Measurements from ENCODE around the gene DLX4. TPM values are rescaled to one million over a fixed set of nuclear protein-coding genes. Genes with fewer than 3 reads are reported as not detected.

Gene DLX4
- polyA plus RNA-seq, 3 donors: 0.76 to 0.89 (median 0.85) TPM

DNA sequence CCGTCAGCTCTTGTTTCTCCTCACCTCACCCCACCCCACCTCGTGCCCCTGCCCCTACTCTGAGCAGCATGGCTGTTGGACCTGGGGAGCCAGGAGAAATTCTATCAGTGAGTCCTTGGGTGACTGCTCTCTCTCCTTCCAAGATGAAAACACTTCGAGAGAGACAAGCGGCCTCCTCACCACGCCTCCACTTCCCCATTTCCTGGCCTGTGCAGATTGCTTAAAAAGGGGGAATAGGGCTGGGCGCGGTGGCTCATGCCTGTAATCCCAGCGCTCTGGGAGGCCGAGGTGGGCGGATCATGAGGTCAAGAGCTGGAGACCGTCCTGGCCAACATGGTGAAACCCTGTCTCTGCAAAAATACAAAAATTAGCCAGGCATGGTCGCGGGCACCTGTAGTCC, 9.5 kb downstream of the DLX4 start:
- DNase-seq (ENCODE audit: extremely low read depth in 1 of 11, low read depth in 9 of 11, low spot score in 4 of 11): no peak

DNA sequence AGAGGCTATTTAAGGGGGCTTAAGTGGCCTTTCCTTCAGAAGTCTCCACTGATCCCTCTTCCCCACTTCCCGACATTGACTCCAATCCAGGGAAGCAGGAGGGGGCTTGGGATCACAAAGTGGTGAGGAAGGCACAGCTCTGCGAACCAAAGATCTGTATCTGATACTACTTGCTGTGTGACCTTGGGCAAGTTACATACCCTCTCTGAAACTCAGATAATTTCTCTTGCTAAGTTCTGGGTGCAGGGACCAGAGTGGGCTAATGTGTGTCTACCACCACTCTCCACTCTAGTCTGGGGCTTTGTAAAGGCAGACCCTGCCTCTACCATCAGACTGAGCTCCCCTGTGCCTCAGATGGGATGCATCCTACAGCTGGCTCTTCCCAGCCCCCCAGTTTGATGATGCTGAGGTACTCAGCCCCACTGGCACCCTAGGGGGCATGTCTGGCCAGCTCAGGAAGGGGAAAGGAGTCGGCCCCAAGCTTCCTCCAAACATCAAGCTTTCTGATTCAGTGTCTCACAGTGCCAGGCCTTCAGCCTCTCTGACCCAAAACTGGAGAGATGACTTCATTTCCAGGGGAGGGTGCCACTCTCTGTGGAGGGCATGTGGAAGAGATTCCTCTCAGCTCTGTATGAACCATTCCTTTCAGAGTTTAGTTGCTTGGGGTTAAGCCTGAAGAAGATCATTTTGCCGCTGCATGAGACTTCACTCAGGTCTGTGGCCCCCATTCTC, 10.9 kb downstream of the DLX4 start:
- DNase-seq (ENCODE audit: extremely low read depth in 1 of 11, low read depth in 9 of 11, low spot score in 4 of 11): no peak

DNA sequence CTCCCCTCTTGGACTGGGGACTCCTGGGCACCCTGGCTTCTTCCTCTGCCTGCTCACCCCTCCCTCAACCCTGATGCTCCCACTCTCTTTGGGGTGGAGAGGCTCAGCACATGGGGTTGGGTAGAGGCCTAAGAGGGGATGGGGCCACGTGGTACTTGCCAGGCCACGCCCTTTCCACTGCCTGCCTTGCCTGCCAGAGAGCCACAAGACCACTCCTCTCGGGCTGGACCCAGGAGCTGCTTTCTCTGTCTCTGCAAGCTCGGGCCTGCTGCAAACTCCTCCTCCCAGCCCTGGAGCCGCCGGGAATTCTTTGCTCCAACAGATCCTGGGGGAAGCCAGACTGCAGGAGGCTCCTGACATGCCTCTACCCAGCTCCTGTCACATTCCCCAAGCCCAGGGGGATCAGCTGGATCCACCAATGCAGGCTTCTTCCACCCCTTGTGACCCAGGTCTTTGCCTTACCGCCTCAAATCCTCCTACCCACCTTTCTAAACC, 11.8 kb downstream of the DLX4 start:
- no peak for DNase-seq (ENCODE audit: extremely low read depth in 1 of 11, low read depth in 9 of 11, low spot score in 4 of 11)

DNA sequence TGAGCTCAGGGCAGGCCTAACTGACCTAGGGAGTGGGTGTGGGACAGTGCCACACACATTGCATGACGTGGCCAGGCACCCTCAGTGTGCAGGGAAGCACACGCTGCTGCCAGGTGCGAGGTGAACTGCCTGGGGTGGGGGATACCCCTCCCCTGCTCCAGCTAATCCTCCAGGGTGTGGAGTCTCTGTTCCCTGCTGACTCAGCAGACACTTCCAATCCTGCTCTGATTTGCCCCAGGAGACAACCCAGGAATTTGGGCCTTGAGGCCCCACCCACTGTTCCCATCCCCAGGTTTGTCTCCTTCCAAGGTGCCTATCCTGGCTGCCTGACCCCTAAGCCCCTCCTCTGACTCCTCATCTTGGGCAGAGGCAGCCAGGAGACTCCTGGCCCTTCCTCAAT, 15.3 kb downstream of the DLX4 start:
- no peak for DNase-seq (ENCODE audit: extremely low read depth in 1 of 11, low read depth in 9 of 11, low spot score in 4 of 11)

DNA sequence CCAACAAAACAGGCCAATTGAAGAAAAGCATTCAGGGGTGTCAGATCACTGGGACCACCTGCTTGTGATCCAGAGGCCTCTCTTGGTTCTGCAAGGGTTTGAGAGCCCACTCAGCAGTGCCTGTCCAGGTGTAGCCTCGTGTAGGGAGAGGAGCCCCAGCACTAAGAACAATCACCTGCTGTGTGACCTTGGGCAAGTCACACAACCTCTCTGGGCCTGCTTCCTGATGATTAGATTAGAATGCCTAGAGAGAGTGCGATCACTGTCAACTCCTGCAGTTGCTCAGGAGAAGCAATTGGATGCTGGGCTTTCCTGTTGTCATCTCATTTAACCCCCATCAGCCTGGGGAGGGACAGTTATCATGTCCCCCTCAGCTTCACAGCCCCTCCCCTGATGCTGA, 15.8 kb downstream of the DLX4 start:
- no peak for DNase-seq (ENCODE audit: extremely low read depth in 1 of 11, low read depth in 9 of 11, low spot score in 4 of 11)

DNA sequence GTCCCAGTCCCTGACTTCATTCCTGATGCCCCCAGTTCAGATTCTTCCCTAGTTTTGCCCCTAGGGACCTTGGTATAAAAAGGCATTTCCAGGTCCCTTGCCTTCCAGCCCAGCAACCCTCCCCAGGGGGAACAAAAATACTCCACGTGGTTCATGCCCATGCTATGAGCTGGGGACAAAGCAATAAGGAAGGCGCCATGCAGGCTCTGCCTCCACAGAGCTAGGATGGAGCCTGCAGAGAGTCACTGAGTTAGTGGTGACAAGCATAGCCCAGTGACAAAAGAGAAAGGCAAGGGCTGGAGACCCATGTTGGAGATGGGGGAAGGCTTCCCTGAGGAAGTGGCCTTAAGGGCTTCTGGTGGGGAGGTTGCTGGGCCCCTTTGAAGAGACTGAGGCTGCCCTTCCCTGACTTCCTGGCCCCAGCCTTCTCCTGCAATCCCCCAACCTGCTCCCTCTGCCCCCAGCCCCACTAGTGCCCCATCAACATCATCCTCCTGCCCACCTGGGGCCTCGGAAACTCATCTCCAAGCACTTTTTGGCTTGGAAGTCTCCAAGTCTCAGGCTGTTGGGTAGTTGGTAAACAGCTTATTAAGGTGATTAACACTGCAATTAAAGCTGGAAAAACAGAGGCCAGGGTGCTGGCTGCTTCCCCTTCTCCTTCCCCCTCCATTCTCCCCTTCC, 16.5 kb downstream of the DLX4 start:
- DNase-seq (ENCODE audit: extremely low read depth in 1 of 11, low read depth in 9 of 11, low spot score in 4 of 11): no peak

DNA sequence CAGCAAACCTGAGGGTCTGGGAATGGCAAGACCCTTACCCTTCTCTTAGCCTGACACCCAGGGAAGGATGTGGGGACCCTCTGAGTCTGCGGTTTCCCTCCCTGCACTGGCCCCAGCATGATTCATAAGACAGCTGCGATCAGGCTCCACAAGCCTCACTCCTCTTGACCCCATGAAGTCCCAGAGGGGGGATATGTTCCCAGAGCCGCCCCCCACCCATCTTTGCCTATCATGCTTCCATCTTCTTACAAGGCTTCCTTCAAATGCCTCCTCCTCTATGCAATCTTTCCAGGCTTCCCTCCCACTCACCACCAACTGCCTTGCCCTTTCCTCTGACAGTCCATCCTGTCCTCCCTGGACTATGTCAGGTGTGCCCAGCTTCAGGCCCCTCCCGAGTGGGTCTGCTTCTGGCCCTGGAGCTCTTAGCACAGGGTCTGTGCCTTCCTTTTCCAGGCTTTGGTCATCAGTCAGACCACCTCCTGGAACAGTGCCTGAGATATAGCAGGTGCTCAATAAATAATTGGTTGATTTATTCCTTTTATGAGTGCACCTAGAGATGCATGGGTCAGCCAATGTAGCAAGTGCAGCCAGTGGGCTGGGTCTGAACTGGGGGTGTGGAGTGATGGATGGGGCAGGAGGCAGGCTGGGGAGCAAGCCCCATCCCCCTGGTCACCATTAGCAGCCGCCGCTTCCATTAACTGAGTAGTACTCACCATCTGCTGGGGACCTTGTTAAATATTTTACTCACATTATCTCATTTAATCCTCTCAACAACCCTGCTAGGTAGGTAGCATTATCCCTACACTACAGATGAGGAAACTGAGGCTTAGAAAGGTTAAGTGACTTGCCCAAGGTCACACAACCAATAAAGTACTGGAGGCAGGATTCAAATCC, 17.7 kb downstream of the DLX4 start:
- no peak for DNase-seq (ENCODE audit: extremely low read depth in 1 of 11, low read depth in 9 of 11, low spot score in 4 of 11)

DNA sequence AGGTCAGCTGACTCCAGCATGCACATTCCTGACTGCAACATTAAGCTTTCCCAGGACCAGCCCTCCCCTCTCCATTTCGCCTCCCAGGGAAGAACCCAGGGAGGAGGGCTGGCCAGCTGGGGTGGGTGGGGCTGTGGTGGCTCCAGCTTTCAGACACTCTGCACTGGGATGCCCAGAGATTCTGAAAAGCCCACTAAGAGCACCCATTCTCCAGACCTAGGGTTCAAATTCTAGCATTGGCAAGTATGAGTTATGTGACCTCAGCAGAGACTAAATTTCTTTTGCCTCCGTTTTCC, 18.2 kb downstream of the DLX4 start:
- no peak for DNase-seq (ENCODE audit: extremely low read depth in 1 of 11, low read depth in 9 of 11, low spot score in 4 of 11)

DNA sequence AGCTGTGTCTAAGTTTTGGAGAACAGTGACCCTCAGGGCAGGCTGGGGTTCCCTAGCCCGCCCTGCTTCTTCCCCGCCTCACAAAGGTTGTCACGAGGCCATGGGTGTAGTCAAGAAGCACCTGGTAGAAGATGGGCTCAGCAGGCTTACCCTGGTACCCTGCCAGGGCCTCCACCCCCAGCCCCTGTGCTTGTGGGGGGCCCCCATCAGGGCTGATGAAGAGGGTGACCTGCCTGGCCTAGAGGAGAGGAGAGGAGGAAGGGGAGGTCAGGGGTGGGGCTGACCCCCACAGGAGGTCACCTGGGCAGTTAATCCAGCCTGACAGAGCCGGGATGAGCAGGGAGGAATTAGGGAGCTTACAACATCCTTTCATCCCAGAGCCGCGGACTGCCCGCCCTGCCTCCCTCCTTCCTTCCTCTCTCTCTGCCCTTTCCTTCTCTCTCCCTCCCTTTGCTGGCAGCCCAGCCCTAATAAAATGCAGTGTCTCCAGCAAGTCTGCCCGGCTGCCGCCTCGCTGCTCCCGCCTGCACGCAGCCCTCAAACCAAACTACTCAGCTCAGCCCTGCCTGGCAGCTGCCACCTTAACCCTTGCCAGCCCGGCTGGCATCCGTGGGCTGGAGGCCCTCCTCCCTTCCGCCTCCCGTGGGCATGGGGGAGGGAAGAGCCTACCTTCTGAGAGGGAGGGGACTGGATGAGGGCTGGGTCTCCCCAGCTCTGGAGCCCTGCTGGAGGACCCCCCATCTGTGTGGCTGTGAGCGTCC, 18.9 kb downstream of the DLX4 start:
- DNase-seq (ENCODE audit: extremely low read depth in 1 of 11, low read depth in 9 of 11, low spot score in 4 of 11): no peak

DNA sequence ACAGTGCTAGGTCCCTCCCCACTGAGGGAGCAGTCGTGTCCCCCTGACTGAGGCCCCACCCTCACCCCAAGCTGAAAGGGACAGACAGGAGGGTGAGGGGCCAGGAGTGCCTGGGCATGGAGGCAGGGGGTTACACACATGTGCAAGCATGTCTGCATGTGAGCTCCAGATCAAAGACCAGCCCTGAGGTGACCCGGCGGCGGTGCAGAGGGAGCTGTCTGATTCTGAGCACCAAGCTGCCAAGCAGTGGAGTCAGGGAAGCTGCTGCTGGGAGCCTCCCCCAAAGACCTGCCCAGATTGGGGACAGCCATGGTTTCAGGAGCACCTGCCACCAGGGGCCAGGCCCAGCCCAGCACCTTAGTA, 20.5 kb downstream of the DLX4 start:
- no peak for DNase-seq (ENCODE audit: extremely low read depth in 1 of 11, low read depth in 9 of 11, low spot score in 4 of 11)

DNA sequence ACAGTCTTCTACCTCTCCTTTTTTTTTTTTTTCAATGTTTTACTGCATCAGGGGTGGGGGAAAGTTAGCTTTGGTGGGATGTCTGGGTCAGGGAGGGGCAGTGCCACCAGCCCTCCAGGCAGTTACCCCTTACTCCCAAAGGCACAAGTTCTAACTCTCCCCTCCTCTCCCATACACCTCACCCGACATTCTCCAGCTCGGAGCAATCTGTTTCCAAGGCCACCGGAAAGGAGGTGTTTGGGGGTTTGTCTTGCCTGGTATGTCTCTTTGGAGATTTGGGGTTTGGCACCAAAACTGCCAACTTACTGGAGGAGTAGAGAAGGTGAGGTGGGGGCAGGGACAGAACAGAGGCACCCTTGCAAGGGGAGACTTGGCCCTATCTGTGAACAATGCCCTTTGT, 21.3 kb downstream of the DLX4 start:
- DNase-seq (ENCODE audit: extremely low read depth in 1 of 11, low read depth in 9 of 11, low spot score in 4 of 11): no peak

DNA sequence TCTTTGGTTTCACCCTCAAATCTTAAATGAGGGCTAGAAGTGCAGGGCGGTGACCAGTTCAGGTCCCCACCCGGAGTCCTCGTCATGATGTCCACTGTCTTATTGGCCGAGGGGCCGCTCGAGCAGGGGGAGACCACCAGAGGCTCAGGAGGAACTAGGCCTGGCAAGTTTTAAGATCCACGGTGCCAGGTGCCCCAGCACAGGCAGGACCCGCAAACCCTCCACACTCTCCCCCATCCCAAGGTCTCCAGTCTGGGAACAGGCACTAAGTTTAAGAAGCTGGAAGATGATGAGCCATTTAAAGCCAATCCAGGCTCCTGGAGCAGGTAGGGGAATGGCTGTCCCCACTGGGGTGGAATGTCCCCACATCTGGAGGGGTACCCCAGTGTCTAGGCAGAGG, 21.9 kb downstream of the DLX4 start:
- no peak for DNase-seq (ENCODE audit: extremely low read depth in 1 of 11, low read depth in 9 of 11, low spot score in 4 of 11)

DNA sequence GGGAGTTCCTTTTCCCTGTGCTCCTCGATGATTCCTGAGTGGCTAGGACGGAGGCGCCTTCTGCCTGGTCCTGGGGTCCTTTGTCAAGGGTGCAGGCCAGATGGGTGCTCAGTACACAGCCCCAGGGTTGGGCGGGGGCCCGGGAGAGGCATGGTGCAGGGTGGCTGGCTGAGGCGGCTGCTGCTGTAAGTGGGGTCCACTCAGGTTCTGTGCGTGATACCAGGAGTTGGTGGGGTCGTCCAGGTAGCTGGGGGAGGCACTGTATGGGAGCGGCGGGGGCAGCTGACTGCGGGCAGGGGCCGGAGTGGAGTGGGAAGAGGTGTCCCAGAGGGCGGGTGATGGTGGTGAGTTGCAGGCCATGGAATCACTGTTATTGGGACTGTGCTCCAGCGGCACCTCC, 22.4 kb downstream of the DLX4 start:
- no peak for DNase-seq (ENCODE audit: extremely low read depth in 1 of 11, low read depth in 9 of 11, low spot score in 4 of 11)

DNA sequence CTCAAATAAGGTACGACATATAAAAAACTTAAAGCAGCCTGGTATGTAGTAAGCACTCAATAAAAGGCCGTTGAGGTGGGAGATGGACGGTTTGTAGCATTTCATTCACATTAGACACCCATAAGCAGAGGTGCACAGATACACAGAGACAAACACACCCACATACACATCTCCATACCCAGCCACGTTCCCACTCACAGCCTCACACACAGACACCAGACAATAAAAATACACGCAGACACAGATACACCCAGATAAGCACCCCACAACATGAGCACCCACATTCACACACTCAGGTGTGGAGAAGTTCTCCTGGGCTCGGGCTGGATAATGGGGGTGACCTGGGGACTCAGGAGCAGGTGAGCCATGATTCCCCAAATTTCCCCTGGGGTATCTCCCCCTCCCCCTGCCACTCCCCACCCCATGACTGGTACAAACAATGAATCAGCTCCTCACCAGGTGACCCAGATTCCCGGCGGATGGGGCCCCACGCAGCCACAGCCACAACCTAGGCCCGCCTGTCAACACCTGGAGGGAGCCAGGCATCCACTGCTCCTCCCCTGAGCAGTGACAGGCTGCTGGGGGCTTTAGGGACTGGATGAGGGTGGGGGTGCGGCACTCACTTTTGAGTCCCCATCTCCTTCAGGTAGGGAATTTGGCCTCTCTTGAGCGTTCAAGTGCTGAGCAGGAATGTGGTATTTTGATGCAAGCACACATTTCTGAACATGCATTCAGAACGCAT, 23.4 kb downstream of the DLX4 start:
- no peak for DNase-seq (ENCODE audit: extremely low read depth in 1 of 11, low read depth in 9 of 11, low spot score in 4 of 11)

DNA sequence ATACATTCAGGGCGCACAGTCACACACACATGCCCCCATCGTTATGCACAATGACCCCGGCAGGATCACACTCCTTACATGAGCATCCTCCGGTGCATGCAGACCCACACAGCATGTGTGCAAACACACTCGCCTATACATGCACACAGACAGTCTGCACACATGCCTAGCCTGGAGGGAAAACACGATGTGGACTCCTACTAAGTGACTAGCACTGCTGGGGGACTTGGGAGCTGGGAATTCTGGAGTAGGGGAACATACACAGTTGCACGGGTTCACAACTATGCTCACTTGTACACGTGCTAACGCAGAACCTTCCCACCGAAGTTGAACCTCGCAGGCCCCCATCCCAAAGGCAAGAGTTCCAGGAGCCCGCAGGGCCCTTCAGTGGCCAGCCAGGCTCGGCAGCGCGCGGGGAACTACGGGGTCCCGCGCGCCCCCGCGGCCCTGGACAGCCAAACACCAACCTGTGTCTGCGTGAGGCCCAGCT, 24.0 kb downstream of the DLX4 start:
- DNase-seq (ENCODE audit: extremely low read depth in 1 of 11, low read depth in 9 of 11, low spot score in 4 of 11): no peak

DNA sequence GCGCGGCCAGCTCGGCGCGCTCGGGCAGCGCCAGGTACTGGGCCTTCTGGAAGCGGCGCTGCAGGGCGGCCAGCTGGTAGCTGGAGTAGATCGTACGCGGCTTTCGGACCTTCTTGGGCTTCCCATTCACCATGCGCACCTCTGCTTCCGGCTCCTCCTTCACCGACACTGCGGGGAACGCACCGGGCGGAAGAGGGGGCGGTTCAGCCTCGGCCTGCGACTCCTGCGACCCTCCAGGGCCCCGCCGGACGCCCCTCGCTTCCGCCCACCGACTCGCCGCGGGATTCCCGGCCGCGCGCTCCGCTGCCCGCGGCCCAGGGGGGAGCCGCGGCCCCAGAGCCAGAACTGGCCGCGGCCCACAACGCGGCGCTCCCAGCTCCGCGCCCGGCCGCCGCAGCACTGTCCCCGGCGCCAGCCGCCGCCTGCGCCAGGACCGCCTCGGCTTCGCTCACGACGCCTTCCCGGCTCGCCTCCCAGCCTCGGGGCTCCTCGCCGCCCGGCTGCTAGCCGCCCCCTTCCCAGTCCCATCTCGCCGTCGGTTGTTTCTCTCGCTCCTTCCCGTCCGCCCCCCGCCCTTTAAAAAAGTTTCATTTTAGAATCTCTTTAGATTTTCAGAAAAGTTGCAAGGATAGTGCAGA, 24.6 kb downstream of the DLX4 start:
- no peak for DNase-seq (ENCODE audit: extremely low read depth in 1 of 11, low read depth in 9 of 11, low spot score in 4 of 11)

DNA sequence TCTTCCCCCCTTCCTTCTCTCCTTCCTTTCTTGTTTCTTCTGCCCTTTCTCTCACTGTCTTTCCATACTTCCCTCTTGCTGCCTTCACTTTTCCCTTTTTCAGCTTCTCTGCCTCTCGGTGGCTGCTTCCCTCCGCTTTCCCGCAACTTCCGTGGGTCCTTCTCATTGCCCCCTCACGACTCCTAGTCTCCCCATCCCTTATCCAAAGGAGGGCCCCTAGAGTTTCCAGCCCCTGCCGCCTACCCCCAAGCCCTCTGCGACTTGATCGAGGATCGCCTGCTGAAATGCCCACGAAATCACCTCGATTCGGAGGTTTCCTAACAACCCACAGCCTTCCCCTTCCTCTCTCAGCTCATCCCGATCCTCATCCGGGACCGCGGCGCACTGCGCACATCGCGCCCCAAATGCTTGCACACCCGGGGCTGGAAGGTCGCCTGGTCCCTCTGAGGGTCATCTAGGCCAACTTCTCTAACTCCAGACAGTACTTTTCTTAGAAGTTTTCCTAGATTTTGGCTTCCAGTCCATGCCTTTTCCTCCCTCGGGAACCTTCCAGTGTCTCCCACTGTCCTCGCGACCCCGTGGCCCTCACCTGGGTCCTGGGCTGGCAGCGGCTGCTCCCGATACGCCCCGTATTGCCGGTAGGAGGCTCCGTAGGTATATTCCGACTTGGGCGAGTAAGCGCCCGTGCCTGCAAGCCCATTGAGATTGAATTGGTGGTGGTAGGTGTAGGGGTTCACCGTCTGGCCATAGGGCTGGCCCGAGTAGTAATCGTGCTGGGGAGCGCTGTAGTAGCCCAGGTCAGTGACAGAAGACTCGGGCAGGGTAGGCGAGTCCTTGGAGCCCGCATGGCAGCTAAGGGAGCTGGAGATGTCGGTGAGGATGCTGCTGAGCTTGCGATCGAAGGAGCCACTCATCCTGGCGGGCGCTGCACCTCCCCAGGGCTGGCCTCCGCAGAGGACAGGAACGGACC, 25.4 kb downstream of the DLX4 start:
- no peak for DNase-seq (ENCODE audit: extremely low read depth in 1 of 11, low read depth in 9 of 11, low spot score in 4 of 11)
